Heart right ventricle (tissue), 16 donors: ENCODE measurements around the gene MUC5AC. TPM values are rescaled to one million over a fixed set of nuclear protein-coding genes. Genes with fewer than 3 reads are reported as not detected.

Source experiments
- ATAC-seq, 8 donors: fragments of 200-7000 bp; cut with Tn5 transposase; one replicate each; pipeline ENCODE4 v1.9.1; 2020; ENCODE audit warnings: mild to moderate bottlenecking in 8 of 8, moderate library complexity in 8 of 8, moderate number of reproducible peaks in 1 of 8
- DNase-seq, 2 donors: peaks; one replicate each; pipeline ENCODE4 v3.0.0-alpha.2; 2020
- H3K27ac ChIP-seq, 10 donors: fragments of 200-600 bp; sonication (generic) in 2 of 10; one replicate each; pipeline versions ENCODE4 v1.5.0 to v1.8.0; 2020 to 2022; ENCODE audit warnings: mild to moderate bottlenecking in 3 of 10
- H3K27me3 ChIP-seq, 7 donors: fragments of 200-600 bp; one replicate each; pipeline ENCODE4 v1.8.0; 2021 to 2022; ENCODE audit warnings: mild to moderate bottlenecking in 2 of 7
- H3K36me3 ChIP-seq, 9 donors: fragments of 200-600 bp; sonication (generic) in 1 of 9; one replicate each; pipeline versions ENCODE4 v1.5.0 to v1.8.0; 2020 to 2022; ENCODE audit warnings: mild to moderate bottlenecking in 2 of 9
- H3K4me1 ChIP-seq, 9 donors: fragments of 200-600 bp; sonication (generic) in 1 of 9; one replicate each; pipeline versions ENCODE4 v1.5.0 to v1.8.0; 2020 to 2022; ENCODE audit warnings: mild to moderate bottlenecking in 4 of 9
- H3K4me3 ChIP-seq, 10 donors: fragments of 200-600 bp; sonication (generic) in 2 of 10; one replicate each; pipeline versions ENCODE4 v1.5.0 to v1.8.0; 2020 to 2022; ENCODE audit warnings: mild to moderate bottlenecking in 7 of 10, moderate library complexity in 2 of 10
- H3K9me3 ChIP-seq, 11 donors: fragments of 200-600 bp in 10 of 11; sonication (generic) in 2 of 11; one replicate each; pipeline versions ENCODE4 v1.5.0 to v1.8.0; 2013 to 2022; ENCODE audit warnings: mild to moderate bottlenecking in 2 of 11, control low read depth in 1 of 11, moderate library complexity in 1 of 11
- WGBS, 2 donors: extraction: QIAGEN DNeasy Blood & Tissue Kit; methylation state at CpG; one replicate each; pipeline ENCODE4 v1.1.7; 2013; ENCODE audit warnings: inconsistent platforms in 1 of 2; 5-methylcytosine and 5-hydroxymethylcytosine counted together
- intact Hi-C, 10 donors: fragments of 100-400 bp; cut with DNase I; formaldehyde crosslinking; loops; one replicate each; pipeline versions ENCODE4 v1.11.1 to v1.14.2; 2022
- polyA plus RNA-seq, 2 donors: library from polyadenylated mRNA; stranded (reverse); fragments of 200-250 nt; gene quantifications; one replicate each; pipeline ENCODE4 v1.2.3, GENCODE V29; 2013
- total RNA-seq, 10 donors: library from RNA; stranded (reverse); fragmentation: NEBNext Ultra II Directional in 3 of 10; extraction: Animal tissue kit (Norgen Biotek cat#: 25700) in 3 of 10; gene quantifications; one replicate each; pipeline versions ENCODE4 v1.2.1 to v1.2.4, GENCODE V29; 2021 to 2023
- TF ChIP-seq, protein P1 (sequence below), 9 donors: fragments of 200-600 bp; sonication (generic) in 2 of 9; IDR thresholded peaks; one replicate each; pipeline versions ENCODE4 v1.5.0 to v1.8.0; 2021 to 2022; ENCODE audit warnings: antibody characterized with exemption in 9 of 9, mild to moderate bottlenecking in 5 of 9, moderate library complexity in 1 of 9
- donor health status: Arrhythmogenic right ventricular cardiomyopathy.
- donor health status: ischemic (EF 13 %, LVEDD 7.1; RV severe dilation, severe dysfunction).
- donor health status: healthy with polysubstance abuse.
- donor health status: DM: no; HTN: yes; CAD: no.
- donor health status: DM: no; HTN: no; CAD: no.
- donor health status: ischemic (EF 25% LVEDD 6.9; RV normal size, moderate dysfunction).
- donor health status: ischemic (EF 25% LVEDD 5.7; RV mildly dilated, moderate dysfunction).
- donor health status: healthy.
- donor health status: DM: yes; HTN: yes; CAD: no.
- donor health status: Ischemic cardiomyopathy.
- donor health status: ischemic (EF 35%, LVEDD 5.7; RV mildly dilated, moderate dysfunction).
- donor health status: nonischemic (EF 11% LVEDD 7.7; RV severe dilation, severe dysfunction).
- donor health status: DM: yes; HTN: yes; CAD: no.
- donor health status: PGD.
- donor health status: ischemic (EF 29% LVEDD 5.4; RV normal size, mild dysfunction).
- donor health status: nonischemic (EF 23%, LVEDD 6.1; RV moderate dilation, normal function).

Gene MUC5AC
- total and polyA plus RNA-seq, 12 donors: not detected

DNA sequence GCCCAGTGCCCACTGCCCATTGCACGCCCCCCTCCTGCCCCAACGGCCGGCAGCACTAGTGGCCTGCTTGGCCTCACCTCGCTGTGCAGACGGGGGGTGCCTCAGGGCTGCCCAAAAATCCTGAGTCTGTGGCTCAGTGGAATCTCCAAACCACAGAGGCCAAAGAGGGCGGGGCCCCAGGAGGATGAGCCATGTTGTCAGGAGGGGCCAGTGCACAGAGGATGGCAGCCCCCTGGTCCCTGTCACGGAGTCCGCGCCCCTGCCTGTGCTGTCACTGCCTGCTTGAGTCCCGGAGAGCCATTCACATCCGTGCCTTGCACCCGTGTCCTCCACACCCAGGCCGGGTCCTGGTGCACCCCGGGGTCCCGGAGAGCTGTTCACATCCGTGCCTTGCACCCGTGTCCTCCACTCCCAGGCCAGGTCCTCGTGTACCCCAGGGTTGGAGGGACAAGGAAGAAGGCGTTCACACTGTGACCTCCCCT is 36.4 kb upstream of the MUC5AC start:
- TF ChIP-seq, protein P1, sequence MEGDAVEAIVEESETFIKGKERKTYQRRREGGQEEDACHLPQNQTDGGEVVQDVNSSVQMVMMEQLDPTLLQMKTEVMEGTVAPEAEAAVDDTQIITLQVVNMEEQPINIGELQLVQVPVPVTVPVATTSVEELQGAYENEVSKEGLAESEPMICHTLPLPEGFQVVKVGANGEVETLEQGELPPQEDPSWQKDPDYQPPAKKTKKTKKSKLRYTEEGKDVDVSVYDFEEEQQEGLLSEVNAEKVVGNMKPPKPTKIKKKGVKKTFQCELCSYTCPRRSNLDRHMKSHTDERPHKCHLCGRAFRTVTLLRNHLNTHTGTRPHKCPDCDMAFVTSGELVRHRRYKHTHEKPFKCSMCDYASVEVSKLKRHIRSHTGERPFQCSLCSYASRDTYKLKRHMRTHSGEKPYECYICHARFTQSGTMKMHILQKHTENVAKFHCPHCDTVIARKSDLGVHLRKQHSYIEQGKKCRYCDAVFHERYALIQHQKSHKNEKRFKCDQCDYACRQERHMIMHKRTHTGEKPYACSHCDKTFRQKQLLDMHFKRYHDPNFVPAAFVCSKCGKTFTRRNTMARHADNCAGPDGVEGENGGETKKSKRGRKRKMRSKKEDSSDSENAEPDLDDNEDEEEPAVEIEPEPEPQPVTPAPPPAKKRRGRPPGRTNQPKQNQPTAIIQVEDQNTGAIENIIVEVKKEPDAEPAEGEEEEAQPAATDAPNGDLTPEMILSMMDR (IDR thresholded peaks at IDR 0.05): no peak
- WGBS, 2 donors: 87 to 89% methylated on average over 19 of the region's 19 CpGs
- H3K4me1 ChIP-seq: no peaks in the 10 kb centered on the region
- H3K4me3 ChIP-seq: no peak overlapping the region
- ATAC-seq (peak in 2 of 8 donors; percentile 14 to 15), DNase-seq (no peak)
- no peak overlapping the region for H3K27ac ChIP-seq
- no peaks in the 10 kb centered on the region for H3K9me3 ChIP-seq
- H3K27me3 ChIP-seq: peaks cover 0 to 30% (median 18%) of the 10 kb centered on the region in 7 donors
- no peaks in the 10 kb centered on the region for H3K36me3 ChIP-seq
- intact Hi-C loops: no loop called here

GRCh38 chr11:1121813-1122663 is 35.7 kb upstream of the MUC5AC start:
- H3K27ac ChIP-seq: no peak overlapping the region
- 62 to 68% methylated on average over 28 of the region's 28 CpGs for WGBS, 2 donors
- H3K36me3 ChIP-seq: no peaks in the 10 kb centered on the region
- intact Hi-C loops: no loop called here
- H3K4me1 ChIP-seq: no peaks in the 10 kb centered on the region
- H3K4me3 ChIP-seq: no peak overlapping the region
- TF ChIP-seq, protein P1 (IDR thresholded peaks at IDR 0.05): no peak
- no peaks in the 10 kb centered on the region for H3K9me3 ChIP-seq
- H3K27me3 ChIP-seq: peaks cover 0 to 34% (median 18%) of the 10 kb centered on the region in 7 donors
- DNase-seq: no peak
- ATAC-seq: no peak

- ATAC-seq (no peak), DNase-seq (no peak)
- 82 to 86% methylated on average over 7 of the region's 7 CpGs for WGBS, 2 donors
- no peak overlapping the region for H3K4me3 ChIP-seq
- H3K27ac ChIP-seq: no peak overlapping the region
- H3K27me3 ChIP-seq: peaks cover 0 to 40% (median 18%) of the 10 kb centered on the region in 7 donors
- no peaks in the 10 kb centered on the region for H3K4me1 ChIP-seq
- H3K9me3 ChIP-seq: no peaks in the 10 kb centered on the region
- intact Hi-C loops: no loop called here
- no peaks in the 10 kb centered on the region for H3K36me3 ChIP-seq
- TF ChIP-seq, protein P1 (IDR thresholded peaks at IDR 0.05): no peak
These were observed 35.1 kb upstream of the MUC5AC start for GRCh38 chr11:1122664-1123002.

DNA sequence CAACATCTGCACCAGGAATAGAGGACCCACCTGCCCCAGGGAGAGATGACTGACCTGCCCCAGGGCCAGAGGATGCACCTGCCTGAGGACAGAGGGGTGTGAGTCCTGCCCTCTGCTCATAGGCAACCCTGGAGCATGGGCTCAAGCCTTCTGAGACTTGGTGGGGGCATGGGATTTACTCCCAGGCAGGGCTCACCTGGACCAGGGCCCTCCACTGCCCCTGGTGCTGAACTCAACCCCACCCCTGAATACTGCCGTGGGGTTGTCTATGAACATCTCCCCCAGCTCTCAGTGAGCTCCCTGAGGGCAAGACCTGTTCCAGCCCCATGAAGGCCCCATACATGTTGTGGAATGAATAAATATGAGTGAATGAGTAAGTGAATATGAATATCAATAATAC is 33.8 kb upstream of the MUC5AC start:
- 86 to 91% methylated on average over 1 of the region's 1 CpG for WGBS, 2 donors

More for the DNA sequence above, 33.8 kb upstream of the MUC5AC start:
- H3K9me3 ChIP-seq: no peaks in the 10 kb centered on the region
- TF ChIP-seq, protein P1 (IDR thresholded peaks at IDR 0.05): no peak
- H3K4me3 ChIP-seq: no peak overlapping the region
- H3K27me3 ChIP-seq: peaks cover 0 to 49% (median 18%) of the 10 kb centered on the region in 7 donors
- H3K27ac ChIP-seq: no peak overlapping the region
- no peak for ATAC-seq
- no peaks in the 10 kb centered on the region for H3K36me3 ChIP-seq
- DNase-seq: no peak
- intact Hi-C loops: no loop called here
- H3K4me1 ChIP-seq: no peaks in the 10 kb centered on the region
